Ishikawa (cell line): ENCODE results near the gene PDE6A.

Source experiments
- CEBPB ChIP-seq: IDR thresholded peaks from 2 replicates; pipeline ENCODE4 v1.6.1; 2012
- CREB1 ChIP-seq: IDR thresholded peaks from 2 replicates; pipeline ENCODE4 v1.6.1; 2012; ENCODE audit warnings: low read depth
- EGR1 ChIP-seq: IDR thresholded peaks from 2 replicates; pipeline ENCODE4 v1.6.1; 2012
- EP300 ChIP-seq: IDR thresholded peaks from 2 replicates; pipeline ENCODE4 v1.6.1; 2012; ENCODE audit warnings: borderline replicate concordance
- FOXM1 ChIP-seq: IDR thresholded peaks from 2 replicates; pipeline ENCODE4 v1.6.1; 2012; ENCODE audit warnings: low read depth, borderline replicate concordance
- MAX ChIP-seq: IDR thresholded peaks from 2 replicates; pipeline ENCODE4 v1.6.1; 2012
- NFIC ChIP-seq: IDR thresholded peaks from 2 replicates; pipeline ENCODE4 v1.6.1; 2012
- RAD21 ChIP-seq: IDR thresholded peaks from 2 replicates; pipeline ENCODE4 v1.6.1; 2012; ENCODE audit warnings: low read depth
- REST ChIP-seq: IDR thresholded peaks from 2 replicates; pipeline ENCODE4 v1.6.1; 2012; ENCODE audit warnings: low read depth, mild to moderate bottlenecking
- TAF1 ChIP-seq: IDR thresholded peaks from 2 replicates; pipeline ENCODE4 v1.6.1; 2012; ENCODE audit warnings: low read depth, mild to moderate bottlenecking
- TCF12 ChIP-seq: IDR thresholded peaks from 2 replicates; pipeline ENCODE4 v1.6.1; 2012; ENCODE audit warnings: low read depth
- TEAD4 ChIP-seq: IDR thresholded peaks from 2 replicates; pipeline ENCODE4 v1.6.1; 2012
- USF1 ChIP-seq: IDR thresholded peaks from 2 replicates; pipeline ENCODE4 v1.6.1; 2012
- YY1 ChIP-seq: IDR thresholded peaks from 2 replicates; pipeline ENCODE4 v1.6.1; 2012; ENCODE audit warnings: low read depth
- ZBTB7A ChIP-seq: IDR thresholded peaks from 2 replicates; pipeline ENCODE4 v1.6.1; 2012; ENCODE audit warnings: low read depth

Gene PDE6A

GRCh38 chr5:149959406-149960236 lies 15.0 kb upstream of the PDE6A start:
- TF ChIP-seq RAD21: peak; percentile 29; the same call in 1 of the 2 replicates
- TF ChIP-seq REST: no peak

- TF ChIP-seq YY1 (peak; percentile 13; the same call in 1 of the 2 replicates), TCF12 (0 out of 2 replicates have a peak, but pooled peaks have one; percentile 27), RAD21 (no peak), TEAD4 (0 out of 2 replicates have a peak, but pooled peaks have one; percentile 23), CEBPB (no peak), EP300 (peak; percentile 67; the same call in 1 of the 2 replicates)
Observed at GRCh38 chr5:149957855-149958254, 13.3 kb upstream of the PDE6A start.

GRCh38 chr5:149956685-149957084 lies 12.1 kb upstream of the PDE6A start:
- no peak for TF ChIP-seq FOXM1
- no peak for TF ChIP-seq TAF1
- TF ChIP-seq EP300: no peak
- no peak for TF ChIP-seq CREB1
- TF ChIP-seq ZBTB7A: no peak
- no peak for TF ChIP-seq TEAD4
- TF ChIP-seq REST: no peak

GRCh38 chr5:149954798-149955197 lies 10.2 kb upstream of the PDE6A start:
- TF ChIP-seq RAD21: no peak
- TF ChIP-seq USF1: no peak
- TF ChIP-seq CEBPB: no peak
- TF ChIP-seq TCF12: no peak
- no peak for TF ChIP-seq CREB1
- TF ChIP-seq NFIC: no peak
- TF ChIP-seq TEAD4: no peak
- no peak for TF ChIP-seq ZBTB7A
- TF ChIP-seq FOXM1: no peak
- TF ChIP-seq YY1: no peak
- TF ChIP-seq EP300: no peak
- TF ChIP-seq MAX: no peak
- no peak for TF ChIP-seq TAF1
- no peak for TF ChIP-seq REST
- no peak for TF ChIP-seq EGR1

- no peak for TF ChIP-seq CREB1
- no peak for TF ChIP-seq NFIC
- TF ChIP-seq RAD21: no peak
- no peak for TF ChIP-seq EGR1
- no peak for TF ChIP-seq TCF12
- no peak for TF ChIP-seq TEAD4
- TF ChIP-seq TAF1: no peak
- no peak for TF ChIP-seq ZBTB7A
- no peak for TF ChIP-seq CEBPB
- no peak for TF ChIP-seq REST
- no peak for TF ChIP-seq FOXM1
- no peak for TF ChIP-seq USF1
- TF ChIP-seq EP300: no peak
- no peak for TF ChIP-seq MAX
- no peak for TF ChIP-seq YY1
Observed at GRCh38 chr5:149953436-149954121, 9.0 kb upstream of the PDE6A start.
